Subcutaneous abdominal adipose tissue (tissue), 5 donors: ENCODE results near the gene HEPN1.

Source experiments
- H3K27ac ChIP-seq: one replicate; pipeline ENCODE4 v1.7.0; 2013; ENCODE audit warnings: low read depth, mild to moderate bottlenecking, inconsistent platforms, low read length, moderate library complexity
- H3K27me3 ChIP-seq, 5 donors: one replicate each; pipeline ENCODE4 v1.7.0; 2013; ENCODE audit warnings: low read length in 5 of 5, inconsistent platforms in 1 of 5; ENCODE audit not compliant: control insufficient read depth in 5 of 5, insufficient read depth in 4 of 5
- H3K36me3 ChIP-seq, 5 donors: one replicate each; pipeline ENCODE4 v1.7.0; 2013; ENCODE audit warnings: low read length in 5 of 5; ENCODE audit not compliant: control insufficient read depth in 5 of 5, insufficient read depth in 5 of 5
- H3K4me1 ChIP-seq, 5 donors: one replicate each; pipeline ENCODE4 v1.7.0; 2013; ENCODE audit warnings: low read length in 5 of 5, mild to moderate bottlenecking in 3 of 5, moderate library complexity in 1 of 5; ENCODE audit not compliant: control insufficient read depth in 5 of 5, insufficient read depth in 5 of 5
- H3K4me3 ChIP-seq, 5 donors: one replicate each; pipeline ENCODE4 v1.7.0; 2013; ENCODE audit warnings: low read length in 5 of 5, low read depth in 1 of 5
- H3K9ac ChIP-seq, 5 donors: one replicate each; pipeline ENCODE4 v1.7.0; 2013; ENCODE audit warnings: low read length in 5 of 5, mild to moderate bottlenecking in 4 of 5, moderate library complexity in 3 of 5
- H3K9me3 ChIP-seq, 5 donors: one replicate each; pipeline ENCODE4 v1.7.0; 2013; ENCODE audit warnings: low read length in 5 of 5; ENCODE audit not compliant: control insufficient read depth in 5 of 5
- donor health status: healthy.
- donor health status: healthy.
- donor health status: healthy.
- donor health status: healthy.
- donor health status: healthy.

The HEPN1 gene

GRCh38 chr11:124918950-124919349 lies at the start of gene HEPN1:
Gene HEPN1, plus strand, starts transcription at chr11:124919250.
- Histone ChIP-seq H3K27ac (no peak within 1 kb of the TSS), H3K27me3 (no peaks in the 10 kb centered on the region), H3K9me3 (no peaks in the 10 kb centered on the region), H3K9ac (no peak within 1 kb of the TSS), H3K36me3 (peaks cover 0 to 19% (median 10%) of the 10 kb centered on the region in 5 donors), H3K4me3 (no peak within 1 kb of the TSS), H3K4me1 (peaks cover 0 to 18% (median 11%) of the 10 kb centered on the region in 5 donors)

GRCh38 chr11:124869331-124869730 lies 49.7 kb upstream of the HEPN1 start:
- Histone ChIP-seq H3K4me1 (peaks cover 0 to 38% (median 33%) of the 10 kb centered on the region in 5 donors), H3K27me3 (peaks cover 60 to 91% (median 80%) of the 10 kb centered on the region in 5 donors), H3K9ac (no peak overlapping the region), H3K36me3 (no peaks in the 10 kb centered on the region), H3K4me3 (no peak overlapping the region), H3K9me3 (no peaks in the 10 kb centered on the region), H3K27ac (no peak overlapping the region)

- Histone ChIP-seq H3K27me3 (peaks cover 59 to 85% (median 75%) of the 10 kb centered on the region in 5 donors), H3K27ac (no peak overlapping the region), H3K4me3 (no peak overlapping the region), H3K36me3 (no peaks in the 10 kb centered on the region), H3K9ac (no peak overlapping the region), H3K4me1 (peaks cover 0 to 33% (median 30%) of the 10 kb centered on the region in 5 donors), H3K9me3 (no peaks in the 10 kb centered on the region)
These were observed 49.1 kb upstream of the HEPN1 start for GRCh38 chr11:124869856-124870387.

- peaks cover 0 to 29% (median 26%) of the 10 kb centered on the region in 5 donors for H3K4me1 ChIP-seq
- H3K9me3 ChIP-seq, result no peaks in the 10 kb centered on the region
- no peak overlapping the region for H3K9ac ChIP-seq
- no peak overlapping the region for H3K4me3 ChIP-seq
- no peaks in the 10 kb centered on the region for H3K36me3 ChIP-seq
- H3K27ac ChIP-seq, result no peak overlapping the region
- peaks cover 54 to 80% (median 70%) of the 10 kb centered on the region in 5 donors for H3K27me3 ChIP-seq
These were observed 48.6 kb upstream of the HEPN1 start for GRCh38 chr11:124870430-124870829.

GRCh38 chr11:124872280-124872679 lies 46.8 kb upstream of the HEPN1 start:
- H3K27ac ChIP-seq, result no peak overlapping the region
- peaks cover 39 to 63% (median 53%) of the 10 kb centered on the region in 5 donors for H3K27me3 ChIP-seq
- peaks cover 2 to 31% (median 26%) of the 10 kb centered on the region in 5 donors for H3K4me1 ChIP-seq

GRCh38 chr11:124872741-124873140 lies 46.3 kb upstream of the HEPN1 start:
- H3K27me3 ChIP-seq, result peaks cover 38 to 60% (median 51%) of the 10 kb centered on the region in 5 donors
- H3K4me1 ChIP-seq, result peaks cover 2 to 32% (median 30%) of the 10 kb centered on the region in 5 donors
- H3K36me3 ChIP-seq, result no peaks in the 10 kb centered on the region
- no peak overlapping the region for H3K9ac ChIP-seq
- no peak overlapping the region for H3K27ac ChIP-seq
- no peak overlapping the region for H3K4me3 ChIP-seq
- H3K9me3 ChIP-seq, result no peaks in the 10 kb centered on the region

More at GRCh38 chr11:124872280-124872679, 46.8 kb upstream of the HEPN1 start:
- H3K36me3 ChIP-seq, result no peaks in the 10 kb centered on the region
- no peak overlapping the region for H3K4me3 ChIP-seq
- no peaks in the 10 kb centered on the region for H3K9me3 ChIP-seq
- no peak overlapping the region for H3K9ac ChIP-seq

- no peak overlapping the region for H3K4me3 ChIP-seq
- no peak overlapping the region for H3K27ac ChIP-seq
- peaks cover 26 to 48% (median 39%) of the 10 kb centered on the region in 5 donors for H3K27me3 ChIP-seq
- no peak overlapping the region for H3K9ac ChIP-seq
- peaks cover 2 to 38% (median 27%) of the 10 kb centered on the region in 5 donors for H3K4me1 ChIP-seq
- no peaks in the 10 kb centered on the region for H3K9me3 ChIP-seq
- H3K36me3 ChIP-seq, result no peaks in the 10 kb centered on the region
These were observed 45.1 kb upstream of the HEPN1 start for GRCh38 chr11:124873951-124874350.

- H3K27ac ChIP-seq, result no peak overlapping the region
- H3K9ac ChIP-seq, result no peak overlapping the region
- H3K36me3 ChIP-seq, result no peaks in the 10 kb centered on the region
- no peaks in the 10 kb centered on the region for H3K9me3 ChIP-seq
- peaks cover 20 to 42% (median 31%) of the 10 kb centered on the region in 5 donors for H3K27me3 ChIP-seq
- no peak overlapping the region for H3K4me3 ChIP-seq
- peaks cover 2 to 40% (median 25%) of the 10 kb centered on the region in 5 donors for H3K4me1 ChIP-seq
These were observed 44.3 kb upstream of the HEPN1 start for GRCh38 chr11:124874571-124875255.

- Histone ChIP-seq H3K9ac (peak overlapping the region in 2 of 5 donors; percentile 76 to 79), H3K4me3 (peak overlapping the region; percentile 54 to 77 (median 74)), H3K4me1 (peaks cover 2 to 47% (median 32%) of the 10 kb centered on the region in 5 donors), H3K9me3 (no peaks in the 10 kb centered on the region), H3K27ac (no peak overlapping the region), H3K36me3 (no peaks in the 10 kb centered on the region), H3K27me3 (peaks cover 13 to 35% (median 24%) of the 10 kb centered on the region in 5 donors)
These were observed 43.6 kb upstream of the HEPN1 start for GRCh38 chr11:124875401-124875800.
